Loucy (cell line): ENCODE data around the gene KRTAP10-8.

ENCODE experiments used
- EZH2phosphoT487 ChIP-seq: fragments of 200-600 bp; IDR thresholded peaks from 2 replicates; pipeline ENCODE4 v1.6.1; 2018; ENCODE audit warnings: antibody characterized with exemption, mild to moderate bottlenecking, moderate library complexity, borderline replicate concordance
- TF ChIP-seq, protein P1 (sequence below): fragments of 200-600 bp; sonication (generic); conservative IDR thresholded peaks from 2 replicates; pipeline ENCODE4 v1.5.1; 2014; ENCODE audit warnings: mild to moderate bottlenecking, antibody characterized with exemption, low read length

- TF ChIP-seq, protein P1, sequence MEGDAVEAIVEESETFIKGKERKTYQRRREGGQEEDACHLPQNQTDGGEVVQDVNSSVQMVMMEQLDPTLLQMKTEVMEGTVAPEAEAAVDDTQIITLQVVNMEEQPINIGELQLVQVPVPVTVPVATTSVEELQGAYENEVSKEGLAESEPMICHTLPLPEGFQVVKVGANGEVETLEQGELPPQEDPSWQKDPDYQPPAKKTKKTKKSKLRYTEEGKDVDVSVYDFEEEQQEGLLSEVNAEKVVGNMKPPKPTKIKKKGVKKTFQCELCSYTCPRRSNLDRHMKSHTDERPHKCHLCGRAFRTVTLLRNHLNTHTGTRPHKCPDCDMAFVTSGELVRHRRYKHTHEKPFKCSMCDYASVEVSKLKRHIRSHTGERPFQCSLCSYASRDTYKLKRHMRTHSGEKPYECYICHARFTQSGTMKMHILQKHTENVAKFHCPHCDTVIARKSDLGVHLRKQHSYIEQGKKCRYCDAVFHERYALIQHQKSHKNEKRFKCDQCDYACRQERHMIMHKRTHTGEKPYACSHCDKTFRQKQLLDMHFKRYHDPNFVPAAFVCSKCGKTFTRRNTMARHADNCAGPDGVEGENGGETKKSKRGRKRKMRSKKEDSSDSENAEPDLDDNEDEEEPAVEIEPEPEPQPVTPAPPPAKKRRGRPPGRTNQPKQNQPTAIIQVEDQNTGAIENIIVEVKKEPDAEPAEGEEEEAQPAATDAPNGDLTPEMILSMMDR = no peak
- TF ChIP-seq EZH2phosphoT487 = no peak
These were observed 15.7 kb upstream of the KRTAP10-8 start for GRCh38 chr21:44596068-44596725.
